K562 (cell line): ENCODE data around the gene PCNX3. TPM values are rescaled to one million over a fixed set of nuclear protein-coding genes. Genes with fewer than 3 reads are reported as not detected.

Experiments
- ATAC-seq: fragments of 200-7000 bp; cut with Tn5 transposase; 3 replicates; pipeline ENCODE4 v1.9.1; 2020; ENCODE audit warnings: moderate library complexity
- BruUV-seq: library from RNA; stranded (reverse); fragments of 400-500 nt; replicated peaks from 2 replicates; lab custom pipeline; 2021; lab: Mats Ljungman, UMichigan
- CTCF ChIA-PET: fragments of 300-600 bp; formaldehyde crosslinking; extraction: SDS; loops from one replicate; lab custom pipeline; 2021; ENCODE audit warnings: low intra/inter-chr PET ratio; lab: Yijun Ruan, JAX
- POLR2A ChIA-PET: fragments of 300-600, 350-650 bp; sonication (Branson Sonifier 250); formaldehyde crosslinking; extraction: SDS; loops from one replicate; lab custom pipeline; 2021; ENCODE audit warnings: antibody characterized with exemption, inconsistent platforms; lab: Yijun Ruan, JAX
- DNase-seq, 4 experiments: peaks; one replicate each; pipeline versions ENCODE4 v3.0.0 to v3.0.0-alpha.2; 2011 to 2018; ENCODE audit warnings: low spot score in 3 of 4, mixed read lengths in 3 of 4; ENCODE audit errors: extremely low read depth in 1 of 4
- FAIRE-seq: peaks from 2 replicates; lab custom pipeline; 2011; peaks lifted over from hg19 to GRCh38; lab: Jason Lieb, UNC
- H2AFZ ChIP-seq: 2 replicates; pipeline ENCODE4 v1.6.0; 2011; ENCODE audit warnings: low read depth, low read length, control low read depth, inconsistent platforms
- H3K27ac ChIP-seq: fragments of 200-600 bp; 3 replicates; pipeline ENCODE4 v1.8.0; 2011; ENCODE audit warnings: low read depth, mild to moderate bottlenecking, control low read depth, inconsistent platforms, low read length, moderate library complexity, mixed read lengths; ENCODE audit errors: extremely low read depth
- H3K27me3 ChIP-seq, 2 experiments: fragments of 300-600 bp in 1 of 2; 2 replicates in 1 of 2; 3 replicates in 1 of 2; pipeline versions ENCODE4 v1.6.0 to v1.8.0; 2011; ENCODE audit warnings: inconsistent platforms in 2 of 2, low read length in 2 of 2, mild to moderate bottlenecking in 1 of 2, mixed read lengths in 1 of 2, moderate library complexity in 1 of 2; ENCODE audit not compliant: control insufficient read depth in 2 of 2, insufficient read depth in 2 of 2
- H3K36me3 ChIP-seq: fragments of 300-600 bp; 3 replicates; pipeline ENCODE4 v1.8.0; 2011; ENCODE audit warnings: mild to moderate bottlenecking, low read length, inconsistent platforms; ENCODE audit not compliant: control insufficient read depth, insufficient read depth
- H3K4me1 ChIP-seq, 2 experiments: fragments of 200-600 bp in 1 of 2; replicated peaks in 1 of 2; 2 replicates in 1 of 2; 3 replicates in 1 of 2; pipeline versions ENCODE4 v1.5.1 to v1.8.0; 2011; ENCODE audit warnings: inconsistent platforms in 2 of 2, low read length in 2 of 2, mild to moderate bottlenecking in 1 of 2, mixed read lengths in 1 of 2, moderate library complexity in 1 of 2; ENCODE audit not compliant: control insufficient read depth in 2 of 2, insufficient read depth in 2 of 2
- H3K4me2 ChIP-seq: 2 replicates; pipeline ENCODE4 v1.6.1; 2011; ENCODE audit warnings: low read length, control low read depth, inconsistent platforms, mixed read lengths; ENCODE audit not compliant: insufficient read depth
- H3K4me3 ChIP-seq: fragments of 200-600 bp; sonication (generic), shearing (Covaris generic); 2 replicates; pipeline ENCODE4 v1.5.1; 2016; ENCODE audit warnings: control low read depth, inconsistent platforms
- H3K79me2 ChIP-seq: fragments of 200-600 bp; 3 replicates; pipeline ENCODE4 v1.8.0; 2011; ENCODE audit warnings: low read length, inconsistent platforms; ENCODE audit not compliant: control insufficient read depth, insufficient read depth
- H3K9ac ChIP-seq, 2 experiments: 2 replicates each; pipeline versions ENCODE4 v1.6.0 to v1.6.1; 2011; ENCODE audit warnings: low read depth in 2 of 2, low read length in 2 of 2, control low read depth in 1 of 2, inconsistent platforms in 1 of 2, mild to moderate bottlenecking in 1 of 2, mixed read lengths in 1 of 2; ENCODE audit not compliant: insufficient read depth in 1 of 2
- H3K9me1 ChIP-seq: one replicate; pipeline ENCODE4 v1.6.0; 2011; ENCODE audit warnings: inconsistent platforms, mild to moderate bottlenecking, low read length, moderate library complexity; ENCODE audit not compliant: control insufficient read depth, insufficient read depth
- H3K9me3 ChIP-seq: replicated peaks from 2 replicates; pipeline ENCODE4 v1.5.1; 2011; ENCODE audit warnings: low read depth, low read length, inconsistent platforms; ENCODE audit not compliant: control insufficient read depth, insufficient read depth
- H4K20me1 ChIP-seq: replicated peaks from 2 replicates; pipeline ENCODE4 v1.6.1; 2011; ENCODE audit warnings: low read length, inconsistent platforms, mixed read lengths; ENCODE audit not compliant: control insufficient read depth, insufficient read depth
- NFIC ChIP-seq: fragments of 450-650 bp; IDR thresholded peaks from 2 replicates; pipeline ENCODE4 v1.6.1; 2017; ENCODE audit warnings: mild to moderate bottlenecking, inconsistent platforms
- POLR2G ChIP-seq: fragments of 200-400 bp; formaldehyde crosslinking; IDR thresholded peaks from 2 replicates; pipeline ENCODE4 v1.6.1; 2017; ENCODE audit warnings: low read depth, mild to moderate bottlenecking, antibody characterized with exemption, low read length, moderate library complexity
- YY1 ChIP-seq, 3 experiments: IDR thresholded peaks; 2 replicates each; pipeline ENCODE4 v1.6.1; 2011; ENCODE audit warnings: low read length in 2 of 3, mild to moderate bottlenecking in 2 of 3, moderate library complexity in 2 of 3, borderline replicate concordance in 1 of 3, control low read depth in 1 of 3, low read depth in 1 of 3; ENCODE audit not compliant: insufficient read depth in 3 of 3, insufficient replicate concordance in 2 of 3, control insufficient read depth in 1 of 3, insufficient read length in 1 of 3; ENCODE audit errors: extremely low read depth in 1 of 3
- WGBS: fragments of 100-300 bp; shearing (Covaris generic); methylation state at CpG from one replicate; pipeline ENCODE4 v1.1.6; 2016; ENCODE audit warnings: low coverage, mixed read lengths; ENCODE audit not compliant: insufficient coverage; ENCODE audit errors: missing lambda C conversion rate; 5-methylcytosine and 5-hydroxymethylcytosine counted together
- in situ Hi-C: fragments of 300-500 bp; cut with MboI; formaldehyde crosslinking; loops from 4 replicates; pipeline ENCODE4 v1.15.0; 2018; ENCODE audit warnings: inconsistent platforms, mixed read lengths
- intact Hi-C: fragments of 100-400 bp; cut with micrococcal nuclease; formaldehyde crosslinking; loops from 2 replicates; pipeline ENCODE4 v1.14.2; 2022
- polyA plus RNA-seq, 8 experiments: library from polyadenylated mRNA; depleted of rRNA in 4 of 8; stranded (reverse) in 5 of 8; unstranded in 3 of 8; fragments of >200 nt; fragmentation: Nextera tagmentation in 2 of 8; fragmentation: Illumina TruSeq in 1 of 8; extraction: Ambion mirVana in 2 of 8; extraction: Trizol in 1 of 8; gene quantifications; 2 replicates each; pipeline versions ENCODE4 v1.2.1 to v1.2.3, GENCODE V29; 2011 to 2014; ENCODE audit warnings: inconsistent platforms in 1 of 8, missing spikeins in 1 of 8
- total RNA-seq, 7 experiments: library from RNA; depleted of rRNA in 6 of 7; stranded (reverse); fragments of >200 nt in 6 of 7; fragmentation: Illumina TruSeq in 2 of 7; extraction: Trizol in 2 of 7; gene quantifications; 2 replicates each; pipeline versions ENCODE4 v1.2.1 to v1.2.3, GENCODE V29; 2011 to 2021; ENCODE audit warnings: low replicate concordance in 1 of 7
- TF ChIP-seq, protein P1 (sequence below): sonication (generic); formaldehyde crosslinking; IDR thresholded peaks from 2 replicates; pipeline ENCODE4 v1.8.1; 2023; ENCODE audit warnings: mild to moderate bottlenecking, missing genetic modification reagents

The PCNX3 gene
- total and polyA plus RNA-seq, 9 of the 15 experiments (the other 6 are each of a cell fraction or from before 2014, with no cell fraction given) = 0.11 to 47.8 (median 12.8) TPM

DNA sequence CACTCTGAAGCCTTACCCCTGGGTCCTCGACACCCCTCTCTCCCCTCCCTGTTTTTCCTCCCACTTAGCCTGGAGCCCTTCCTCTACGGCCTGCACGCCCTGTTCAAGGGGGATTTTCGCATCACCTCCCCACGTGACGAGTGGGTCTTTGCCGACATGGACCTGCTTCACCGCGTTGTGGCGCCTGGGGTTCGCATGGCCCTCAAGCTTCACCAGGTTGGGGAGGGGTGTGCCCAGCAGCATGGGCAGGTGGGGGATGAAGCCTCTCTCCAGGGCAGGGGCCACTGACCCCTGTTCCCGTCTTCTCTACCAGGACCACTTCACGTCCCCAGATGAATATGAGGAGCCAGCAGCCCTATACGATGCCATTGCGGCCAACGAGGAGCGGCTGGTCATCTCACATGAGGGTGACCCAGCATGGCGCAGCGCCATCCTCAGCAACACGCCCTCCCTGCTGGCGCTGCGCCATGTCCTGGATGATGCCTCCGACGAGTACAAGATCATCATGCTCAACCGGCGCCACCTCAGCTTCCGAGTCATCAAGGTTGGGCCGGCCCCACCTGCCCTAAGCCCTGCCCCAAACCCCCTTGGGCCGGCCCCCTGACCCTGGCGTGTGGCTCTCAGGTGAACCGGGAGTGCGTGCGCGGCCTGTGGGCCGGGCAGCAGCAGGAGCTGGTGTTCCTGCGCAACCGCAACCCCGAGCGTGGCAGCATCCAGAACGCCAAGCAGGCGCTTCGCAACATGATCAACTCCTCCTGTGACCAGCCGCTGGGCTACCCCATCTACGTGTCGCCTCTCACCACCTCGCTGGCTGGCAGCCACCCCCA is 19.5 kb downstream of the PCNX3 start:
- ChIA-PET POLR2A (interaction anchor here (0.7 to 1.7 kb wide), 4 partner anchors 13 to 136 kb away, joined by 4 to 7 read pairs (median 4); partner anchors contain the start of genes MALAT1 and PCNX3), CTCF (no interaction called here)
- TF ChIP-seq, protein P1, sequence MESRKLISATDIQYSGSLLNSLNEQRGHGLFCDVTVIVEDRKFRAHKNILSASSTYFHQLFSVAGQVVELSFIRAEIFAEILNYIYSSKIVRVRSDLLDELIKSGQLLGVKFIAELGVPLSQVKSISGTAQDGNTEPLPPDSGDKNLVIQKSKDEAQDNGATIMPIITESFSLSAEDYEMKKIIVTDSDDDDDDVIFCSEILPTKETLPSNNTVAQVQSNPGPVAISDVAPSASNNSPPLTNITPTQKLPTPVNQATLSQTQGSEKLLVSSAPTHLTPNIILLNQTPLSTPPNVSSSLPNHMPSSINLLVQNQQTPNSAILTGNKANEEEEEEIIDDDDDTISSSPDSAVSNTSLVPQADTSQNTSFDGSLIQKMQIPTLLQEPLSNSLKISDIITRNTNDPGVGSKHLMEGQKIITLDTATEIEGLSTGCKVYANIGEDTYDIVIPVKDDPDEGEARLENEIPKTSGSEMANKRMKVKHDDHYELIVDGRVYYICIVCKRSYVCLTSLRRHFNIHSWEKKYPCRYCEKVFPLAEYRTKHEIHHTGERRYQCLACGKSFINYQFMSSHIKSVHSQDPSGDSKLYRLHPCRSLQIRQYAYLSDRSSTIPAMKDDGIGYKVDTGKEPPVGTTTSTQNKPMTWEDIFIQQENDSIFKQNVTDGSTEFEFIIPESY = peak; percentile 58
- no peak for TF ChIP-seq YY1 (IDR thresholded peaks at IDR 0.05; ENCODE audit: borderline replicate concordance in 1 of 3, control insufficient read depth in 1 of 3, extremely low read depth in 1 of 3, insufficient read depth in 3 of 3, insufficient read length in 1 of 3, insufficient replicate concordance in 2 of 3, low read depth in 1 of 3, low read length in 2 of 3)
- TF ChIP-seq NFIC = peak; percentile 66; the same call in 1 of the 2 replicates
- peak; percentile 55 for TF ChIP-seq POLR2G
- Histone ChIP-seq H3K9ac (peak overlapping the region; percentile 3 to 82; a peak in 2 of 4 replicates), H3K36me3 (peaks cover 74% of the 10 kb centered on the region; the same call in 2 of the 3 replicates), H4K20me1 (peaks cover 3% of the 10 kb centered on the region; the same call in 1 of the 2 replicates), H3K27ac (peak overlapping the region; percentile 54; the same call in 2 of the 3 replicates), H3K4me3 (no peak overlapping the region), H3K9me1 (peaks cover 3% of the 10 kb centered on the region), H3K4me1 (peaks cover 30 to 70% of the 10 kb centered on the region in 2 experiments), H3K9me3 (no peaks in the 10 kb centered on the region), H3K79me2 (peaks cover 17% of the 10 kb centered on the region), H2AFZ (no peak overlapping the region), H3K4me2 (no peak overlapping the region), H3K27me3 (no peaks in the 10 kb centered on the region)
- no TSS peak for BruUV-seq
- 93% methylated on average over 32 of the region's 46 CpGs for WGBS
- no peak for FAIRE-seq
- ATAC-seq = no peak
- no peak for DNase-seq
- in situ Hi-C loops = no loop called here
- intact Hi-C loops = loop anchor here (5.0 kb wide), 1 partner anchor 72 kb away; no protein-coding TSS in a partner anchor
